HL-60 (cell line): ENCODE measurements around the gene BACE1-AS.
"Not testable (repeated sequence)": the region's sequence is repeated elsewhere in the genome, so short reads cannot be mapped to it uniquely, and the experiment has no call there.

Experiments
- DNase-seq, 2 experiments: peaks; one replicate each; pipeline ENCODE4 v3.0.0-alpha.2; 2010 to 2020; ENCODE audit warnings: low read depth in 1 of 2, low spot score in 1 of 2
- H3K27ac ChIP-seq: fragments of 250-450 bp; sonication (Bioruptor Pico); replicated peaks from 2 replicates; pipeline ENCODE4 v1.5.1; 2020; ENCODE audit warnings: mild to moderate bottlenecking, moderate library complexity
- H3K27me3 ChIP-seq: fragments of 250-450 bp; sonication (Bioruptor Pico); 2 replicates; pipeline ENCODE4 v1.5.1; 2021; ENCODE audit warnings: mild to moderate bottlenecking, moderate library complexity; ENCODE audit not compliant: insufficient read depth, poor library complexity, severe bottlenecking
- H3K4me3 ChIP-seq: replicated peaks from 2 replicates; pipeline ENCODE4 v1.5.1; 2011; ENCODE audit warnings: mild to moderate bottlenecking, control low read depth, low read length; ENCODE audit not compliant: insufficient read depth
- GABPA ChIP-seq: IDR thresholded peaks from 2 replicates; pipeline ENCODE4 v1.6.1; 2012; ENCODE audit warnings: low read depth
- POLR2AphosphoS5 ChIP-seq: IDR thresholded peaks from 2 replicates; pipeline ENCODE4 v1.6.1; 2012; ENCODE audit warnings: low read depth
- REST ChIP-seq: IDR thresholded peaks from 2 replicates; pipeline ENCODE4 v1.6.1; 2012; ENCODE audit warnings: low read depth; ENCODE audit not compliant: insufficient replicate concordance
- SPI1 ChIP-seq: IDR thresholded peaks from 2 replicates; pipeline ENCODE4 v1.6.1; 2012; ENCODE audit warnings: low read depth, mild to moderate bottlenecking, borderline replicate concordance
- TF ChIP-seq, protein P1 (sequence below): IDR thresholded peaks from one replicate; pipeline ENCODE4 v1.5.1; 2011; ENCODE audit warnings: low read length, control low read depth, inconsistent platforms; ENCODE audit not compliant: insufficient read depth

The BACE1-AS gene

DNA sequence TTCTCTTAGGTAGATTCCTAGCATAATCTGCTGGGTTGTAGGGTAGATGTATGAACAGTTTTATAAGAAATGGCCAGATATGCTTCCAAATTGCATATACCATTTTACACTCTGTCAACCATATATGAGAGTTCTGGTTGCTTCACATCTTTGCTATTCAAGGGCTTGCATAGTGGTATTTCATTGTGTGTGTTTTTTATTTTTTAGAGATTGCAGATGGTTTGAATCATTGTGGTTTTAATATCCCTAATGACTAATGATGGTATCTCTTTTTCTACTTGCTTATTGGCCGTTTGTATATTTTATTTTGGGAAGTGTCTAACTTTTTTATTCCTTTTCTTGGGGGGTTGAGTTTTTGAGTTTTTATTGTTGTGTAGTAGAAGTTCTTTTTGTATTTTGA lies 31.7 kb upstream of the BACE1-AS start:
- no peaks in the 10 kb centered on the region for H3K27me3 ChIP-seq
- TF ChIP-seq POLR2AphosphoS5 (no peak), GABPA (no peak), SPI1 (no peak), REST (no peak)
- TF ChIP-seq, protein P1, sequence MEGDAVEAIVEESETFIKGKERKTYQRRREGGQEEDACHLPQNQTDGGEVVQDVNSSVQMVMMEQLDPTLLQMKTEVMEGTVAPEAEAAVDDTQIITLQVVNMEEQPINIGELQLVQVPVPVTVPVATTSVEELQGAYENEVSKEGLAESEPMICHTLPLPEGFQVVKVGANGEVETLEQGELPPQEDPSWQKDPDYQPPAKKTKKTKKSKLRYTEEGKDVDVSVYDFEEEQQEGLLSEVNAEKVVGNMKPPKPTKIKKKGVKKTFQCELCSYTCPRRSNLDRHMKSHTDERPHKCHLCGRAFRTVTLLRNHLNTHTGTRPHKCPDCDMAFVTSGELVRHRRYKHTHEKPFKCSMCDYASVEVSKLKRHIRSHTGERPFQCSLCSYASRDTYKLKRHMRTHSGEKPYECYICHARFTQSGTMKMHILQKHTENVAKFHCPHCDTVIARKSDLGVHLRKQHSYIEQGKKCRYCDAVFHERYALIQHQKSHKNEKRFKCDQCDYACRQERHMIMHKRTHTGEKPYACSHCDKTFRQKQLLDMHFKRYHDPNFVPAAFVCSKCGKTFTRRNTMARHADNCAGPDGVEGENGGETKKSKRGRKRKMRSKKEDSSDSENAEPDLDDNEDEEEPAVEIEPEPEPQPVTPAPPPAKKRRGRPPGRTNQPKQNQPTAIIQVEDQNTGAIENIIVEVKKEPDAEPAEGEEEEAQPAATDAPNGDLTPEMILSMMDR = no peak
- H3K4me3 ChIP-seq = no peak overlapping the region
- DNase-seq = no peak
- H3K27ac ChIP-seq = no peak overlapping the region

DNA sequence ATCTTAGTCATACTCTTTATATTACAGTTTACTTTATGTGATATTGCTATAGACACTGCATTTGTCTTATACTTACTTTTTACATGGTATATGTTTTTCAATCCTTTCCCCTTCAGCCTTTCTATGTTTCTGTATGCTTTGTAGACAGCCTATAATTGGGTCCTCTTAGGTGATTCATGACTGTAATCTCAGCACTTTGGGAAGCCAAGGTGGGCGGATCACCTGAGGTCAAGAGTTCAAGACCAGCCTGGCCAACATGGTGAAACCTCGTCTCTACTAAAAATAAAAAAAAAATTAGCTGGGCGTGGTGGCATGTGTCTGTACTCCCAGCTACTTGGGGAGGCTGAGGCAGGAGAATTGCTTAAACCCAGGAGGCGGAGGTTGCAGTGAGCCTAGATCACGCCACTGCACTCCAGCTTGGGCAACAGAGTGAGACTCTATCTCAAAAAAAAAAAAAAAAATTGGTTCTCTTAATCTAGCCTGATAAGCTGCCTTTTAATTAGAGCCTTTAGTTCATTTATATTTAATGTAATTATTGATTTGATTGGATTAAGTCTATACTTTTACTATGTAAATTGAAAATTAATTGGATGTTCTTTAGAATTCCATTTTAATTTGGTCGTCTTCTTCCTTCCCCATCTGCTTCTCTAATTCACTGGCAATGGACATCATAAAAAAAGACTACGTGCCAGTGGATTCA lies 26.4 kb upstream of the BACE1-AS start:
- H3K27me3 ChIP-seq, H3K27ac ChIP-seq, DNase-seq, H3K4me3 ChIP-seq: not testable (repeated sequence)

DNA sequence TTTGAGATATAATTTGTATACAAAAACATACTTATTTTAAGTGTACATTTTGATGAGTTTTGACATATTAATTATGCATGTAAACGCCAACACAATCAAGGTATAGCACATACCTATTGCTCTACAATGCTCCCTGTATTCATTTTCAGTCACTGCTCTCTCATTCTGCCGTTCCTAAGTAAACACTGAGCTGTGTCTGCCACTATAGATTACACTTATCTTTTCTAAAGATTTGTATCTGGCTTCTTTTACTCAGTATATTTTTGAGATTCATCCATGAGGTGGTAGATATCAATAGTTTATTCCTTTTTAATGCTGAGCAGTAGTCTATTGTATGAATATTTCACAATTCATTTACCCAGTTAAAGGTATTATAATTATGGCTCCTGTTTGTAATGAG lies 25.4 kb upstream of the BACE1-AS start:
- DNase-seq = no peak
- H3K4me3 ChIP-seq = no peak overlapping the region
- H3K27ac ChIP-seq = no peak overlapping the region
- H3K27me3 ChIP-seq = no peaks in the 10 kb centered on the region
- TF ChIP-seq GABPA (no peak), SPI1 (no peak), REST (no peak), POLR2AphosphoS5 (no peak)
- TF ChIP-seq, protein P1 = no peak

DNA sequence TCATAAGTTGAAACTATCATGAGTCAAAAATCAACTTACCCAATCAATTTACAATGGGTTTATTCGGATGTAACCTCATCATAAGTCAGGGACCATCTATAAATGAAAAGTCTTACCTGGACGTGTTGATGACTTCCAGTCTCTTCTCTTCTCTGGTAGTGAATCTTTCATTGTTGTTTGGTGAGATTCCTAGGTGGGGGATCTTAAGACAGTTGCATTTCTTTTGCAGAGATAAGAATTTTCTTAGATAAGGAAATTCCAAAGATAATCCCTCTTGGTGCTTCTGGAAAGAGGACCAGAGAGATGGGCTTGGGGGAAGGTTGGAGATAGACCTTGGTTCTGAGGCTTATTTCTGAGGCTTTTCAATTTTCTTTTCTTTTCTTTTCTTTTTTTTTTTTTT lies 21.3 kb upstream of the BACE1-AS start:
- Histone ChIP-seq H3K4me3 (no peak overlapping the region), H3K27me3 (no peaks in the 10 kb centered on the region), H3K27ac (no peak overlapping the region)
- no peak for DNase-seq
- no peak for TF ChIP-seq REST
- TF ChIP-seq SPI1 = no peak
- TF ChIP-seq GABPA = no peak
- TF ChIP-seq POLR2AphosphoS5 = no peak
- TF ChIP-seq, protein P1 = no peak
